H1 (cell line): ENCODE results near the gene GMPPA. TPM values are rescaled to one million over a fixed set of nuclear protein-coding genes. Genes with fewer than 3 reads are reported as not detected.

Experiments used
- POLR2AphosphoS5 ChIP-seq: IDR thresholded peaks from 2 replicates; pipeline ENCODE4 v1.6.1; 2011; ENCODE audit warnings: low read depth, low read length
- polyA plus RNA-seq, 7 experiments: library from polyadenylated mRNA; depleted of rRNA in 3 of 7; stranded (reverse) in 5 of 7; unstranded in 2 of 7; fragments of >200 nt in 5 of 7; fragments of 200-250 nt in 2 of 7; gene quantifications; 1 replicate in 5 of 7; 2 replicates in 1 of 7; 4 replicates in 1 of 7; pipeline versions ENCODE4 v1.2.1 to v1.2.3, GENCODE V29; 2011 to 2013; ENCODE audit warnings: missing spikeins in 2 of 7, mixed read lengths in 2 of 7
- total RNA-seq: library from RNA; stranded (reverse); fragmentation: NEBNext Ultra II Directional; extraction: Animal tissue kit (Norgen Biotek cat#: 25700); gene quantifications from 2 replicates; pipeline ENCODE4 v1.2.1, GENCODE V29; 2021

Gene GMPPA
- total and polyA plus RNA-seq, 2 of the 8 experiments (the other 6 are each of a cell fraction or from before 2014, with no cell fraction given), result 34.3 to 98.8 TPM

DNA sequence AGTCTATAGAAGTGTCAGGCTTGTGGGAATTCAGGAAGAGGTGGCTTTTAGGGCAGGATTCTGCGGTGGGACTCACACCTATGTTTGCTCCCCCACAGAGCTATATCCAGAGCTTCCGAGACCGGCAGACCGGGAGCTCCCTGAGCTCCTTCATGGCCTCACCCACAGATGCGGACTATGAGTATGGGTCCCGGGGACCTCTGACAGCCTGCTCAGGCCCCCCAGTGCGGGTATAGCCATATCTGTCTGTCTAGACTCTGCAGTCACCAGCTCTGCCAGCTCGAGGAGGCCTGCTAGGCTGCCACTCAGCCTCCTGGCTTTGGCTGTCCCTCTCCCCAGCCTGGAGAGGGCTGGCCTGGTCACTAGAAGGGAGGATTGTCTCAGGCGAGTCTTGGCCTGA, 50.9 kb downstream of the GMPPA start (continued):
- no peak for TF ChIP-seq POLR2AphosphoS5
